IMR-90 (cell line): ENCODE measurements around the gene MBD3L5. TPM values are rescaled to one million over a fixed set of nuclear protein-coding genes. Genes with fewer than 3 reads are reported as not detected.

Experiments
- ATAC-seq: fragments of 200-7000 bp; cut with Tn5 transposase; 2 replicates; pipeline ENCODE4 v1.9.1; 2020; ENCODE audit warnings: low read depth, mild to moderate bottlenecking, moderate library complexity
- BruUV-seq: library from RNA; stranded (reverse); fragments of 400-500 nt; replicated peaks from 2 replicates; lab custom pipeline; 2021; lab: Mats Ljungman, UMichigan
- CTCF ChIA-PET: fragments of 300-600 bp; formaldehyde crosslinking; extraction: SDS; loops from one replicate; lab custom pipeline; 2021; ENCODE audit warnings: antibody characterized with exemption; lab: Yijun Ruan, JAX
- POLR2A ChIA-PET: fragments of 300-600 bp; sonication (Branson Sonifier 250); formaldehyde crosslinking; loops from one replicate; lab custom pipeline; 2022; ENCODE audit warnings: antibody characterized with exemption; ENCODE audit not compliant: unreplicated experiment; lab: Charles Lee
- DNase-seq: peaks from one replicate; pipeline ENCODE4 v3.0.0; 2013
- H2AFZ ChIP-seq: replicated peaks from 2 replicates; pipeline ENCODE3; 2013; ENCODE audit warnings: low read length, mild to moderate bottlenecking; ENCODE audit not compliant: poor library complexity
- H2AK5ac ChIP-seq: 2 replicates; pipeline ENCODE4 v1.6.1; 2013; ENCODE audit warnings: low read depth, low read length, inconsistent platforms
- H2AK9ac ChIP-seq: replicated peaks from 2 replicates; pipeline ENCODE3; 2013; ENCODE audit warnings: mild to moderate bottlenecking, low read depth, low read length, moderate library complexity; ENCODE audit not compliant: poor library complexity
- H2BK120ac ChIP-seq: 2 replicates; pipeline ENCODE4 v1.6.1; 2013; ENCODE audit warnings: low read depth, low read length, inconsistent platforms
- H2BK15ac ChIP-seq: 3 replicates; pipeline ENCODE4 v1.6.1; 2013; ENCODE audit warnings: low read depth, low read length, inconsistent platforms
- H2BK20ac ChIP-seq: 2 replicates; pipeline ENCODE4 v1.6.1; 2013; ENCODE audit warnings: low read depth, mild to moderate bottlenecking, inconsistent platforms, low read length, moderate library complexity
- H2BK5ac ChIP-seq: 2 replicates; pipeline ENCODE4 v1.6.1; 2013; ENCODE audit warnings: mild to moderate bottlenecking, low read depth, low read length, inconsistent platforms; ENCODE audit not compliant: poor library complexity, severe bottlenecking
- H3K14ac ChIP-seq: replicated peaks from 2 replicates; pipeline ENCODE4 v1.6.1; 2013; ENCODE audit warnings: low read depth, low read length, inconsistent platforms
- H3K18ac ChIP-seq: 2 replicates; pipeline ENCODE4 v1.6.1; 2013; ENCODE audit warnings: low read depth, low read length, control low read depth
- H3K23ac ChIP-seq: 2 replicates; pipeline ENCODE4 v1.6.1; 2013; ENCODE audit warnings: low read depth, low read length, inconsistent platforms
- H3K27ac ChIP-seq: 2 replicates; pipeline ENCODE4 v1.5.1; 2013; ENCODE audit warnings: mild to moderate bottlenecking, control low read depth, low read length; ENCODE audit not compliant: insufficient read depth
- H3K27me3 ChIP-seq: 2 replicates; pipeline ENCODE4 v1.6.1; 2013; ENCODE audit warnings: low read length; ENCODE audit not compliant: control insufficient read depth, insufficient read depth
- H3K36me3 ChIP-seq: 2 replicates; pipeline ENCODE4 v1.6.1; 2013; ENCODE audit warnings: low read length, mixed read lengths; ENCODE audit not compliant: control insufficient read depth, insufficient read depth
- H3K4ac ChIP-seq: 2 replicates; pipeline ENCODE4 v1.6.1; 2013; ENCODE audit warnings: low read depth, low read length, inconsistent platforms
- H3K4me1 ChIP-seq: 2 replicates; pipeline ENCODE4 v1.6.1; 2013; ENCODE audit warnings: low read length, mixed read lengths; ENCODE audit not compliant: control insufficient read depth, insufficient read depth
- H3K4me2 ChIP-seq: 2 replicates; pipeline ENCODE4 v1.6.1; 2013; ENCODE audit warnings: low read depth, mild to moderate bottlenecking, control low read depth, low read length, moderate library complexity
- H3K4me3 ChIP-seq: 2 replicates; pipeline ENCODE4 v1.5.1; 2013; ENCODE audit warnings: low read depth, mild to moderate bottlenecking, control low read depth, low read length, moderate library complexity; ENCODE audit not compliant: insufficient read depth
- H3K56ac ChIP-seq: 2 replicates; pipeline ENCODE4 v1.6.1; 2013; ENCODE audit warnings: low read length, inconsistent platforms; ENCODE audit not compliant: insufficient read depth; ENCODE audit errors: extremely low read depth
- H3K79me1 ChIP-seq, 2 experiments: 2 replicates each; pipeline ENCODE4 v1.6.1; 2013; ENCODE audit warnings: low read length in 2 of 2, inconsistent platforms in 1 of 2, low read depth in 1 of 2
- H3K9ac ChIP-seq: 2 replicates; pipeline ENCODE4 v1.6.1; 2013; ENCODE audit warnings: low read depth, low read length, control low read depth
- H3K9me1 ChIP-seq: 2 replicates; pipeline ENCODE4 v1.6.1; 2013; ENCODE audit warnings: low read length, inconsistent platforms; ENCODE audit not compliant: insufficient read depth
- H3K9me3 ChIP-seq: 2 replicates; pipeline ENCODE4 v1.6.1; 2013; ENCODE audit warnings: low read length; ENCODE audit not compliant: control insufficient read depth, insufficient read depth
- H4K20me1 ChIP-seq: 2 replicates; pipeline ENCODE4 v1.6.1; 2013; ENCODE audit warnings: low read length, inconsistent platforms; ENCODE audit not compliant: insufficient read depth
- H4K5ac ChIP-seq: 2 replicates; pipeline ENCODE4 v1.6.1; 2013; ENCODE audit warnings: mild to moderate bottlenecking, low read depth, low read length, control low read depth
- H4K8ac ChIP-seq, 2 experiments: 2 replicates each; pipeline ENCODE4 v1.6.1; 2013; ENCODE audit warnings: low read depth in 2 of 2, low read length in 2 of 2, control low read depth in 1 of 2, inconsistent platforms in 1 of 2
- H4K91ac ChIP-seq: 2 replicates; pipeline ENCODE4 v1.6.1; 2013; ENCODE audit warnings: low read depth, low read length, inconsistent platforms; ENCODE audit not compliant: insufficient read depth
- CTCF ChIP-seq: conservative IDR thresholded peaks from 2 replicates; pipeline ENCODE4 v1.5.1; 2012; ENCODE audit warnings: mild to moderate bottlenecking, low read depth, low read length, improper control_type of control experiment
- RFX5 ChIP-seq: IDR thresholded peaks from 2 replicates; pipeline ENCODE4 v1.8.0; 2012; ENCODE audit warnings: low read depth, mild to moderate bottlenecking, low read length, moderate library complexity
- WGBS, 2 experiments: methylation state at CpG; one replicate each; pipeline versions ENCODE4 v1.1.5 to v1.1.7; 2013; ENCODE audit warnings: missing lambda C conversion rate in 2 of 2; ENCODE audit not compliant: insufficient read length in 1 of 2; ENCODE audit errors: extremely low coverage in 2 of 2; 5-methylcytosine and 5-hydroxymethylcytosine counted together
- dilution Hi-C: fragments of 300-500 bp; cut with HindIII; formaldehyde crosslinking; loops from one replicate; pipeline ENCODE4 v1.14.3; 2018; ENCODE audit warnings: low sequenced_read_pairs; ENCODE audit not compliant: unreplicated experiment
- in situ Hi-C: fragments of 300-500 bp; cut with MboI; formaldehyde crosslinking; loops from 3 replicates; pipeline ENCODE4 v1.14.3; 2019; ENCODE audit warnings: low sequenced_read_pairs, inconsistent platforms, mixed read lengths
- intact Hi-C: fragments of 100-400 bp; cut with micrococcal nuclease; formaldehyde crosslinking; loops from 2 replicates; pipeline ENCODE4 v1.10.0; 2022
- polyA plus RNA-seq, 3 experiments: library from polyadenylated mRNA; depleted of rRNA; stranded (reverse); fragments of >200 nt; gene quantifications; 2 replicates each; pipeline ENCODE4 v1.2.3, GENCODE V29; 2012; ENCODE audit warnings: low replicate concordance in 1 of 3
- total RNA-seq: library from RNA; depleted of rRNA; stranded (reverse); fragments of >200 nt; gene quantifications from 2 replicates; pipeline ENCODE4 v1.2.3, GENCODE V29; 2012

The MBD3L5 gene
- total and polyA plus RNA-seq, 2 of the 4 experiments (the other 2 are of a cell fraction) = not detected

- in situ Hi-C loops = no loop called here
- H3K9me1 ChIP-seq = no peaks in the 10 kb centered on the region
- no peak overlapping the region for H4K91ac ChIP-seq
- H3K79me1 ChIP-seq = no peaks in the 10 kb centered on the region
- H3K4ac ChIP-seq = no peak overlapping the region
- H2BK20ac ChIP-seq = no peak overlapping the region
- no peak overlapping the region for H2AK5ac ChIP-seq
- CTCF ChIA-PET = no interaction called here
- POLR2A ChIA-PET = no interaction called here
- no peak overlapping the region for H3K27ac ChIP-seq
- no peak for TF ChIP-seq RFX5
- no peak for TF ChIP-seq CTCF
- no peak overlapping the region for H2BK120ac ChIP-seq
- H3K36me3 ChIP-seq = no peaks in the 10 kb centered on the region
- H3K4me1 ChIP-seq = no peaks in the 10 kb centered on the region
- H2AK9ac ChIP-seq = no peak overlapping the region
- H2BK5ac ChIP-seq = no peak overlapping the region
- no peak overlapping the region for H3K56ac ChIP-seq
- H4K20me1 ChIP-seq = no peaks in the 10 kb centered on the region
- intact Hi-C loops = no loop called here
- no peak overlapping the region for H3K4me2 ChIP-seq
- ATAC-seq = no peak
- no TSS peak for BruUV-seq
- no peak overlapping the region for H3K9ac ChIP-seq
- DNase-seq = no peak
- no peak overlapping the region for H2BK15ac ChIP-seq
- H2AFZ ChIP-seq = no peak overlapping the region
- WGBS, 2 experiments = 0% methylated on average over 1 of the region's 3 CpGs; no CpG with 5 or more reads in 1 of the 2 experiments
- no peak overlapping the region for H3K23ac ChIP-seq
- H3K14ac ChIP-seq = no peak overlapping the region
- H3K27me3 ChIP-seq = no peaks in the 10 kb centered on the region
- no peak overlapping the region for H3K18ac ChIP-seq
- no peak overlapping the region for H3K4me3 ChIP-seq
- no peak overlapping the region for H4K5ac ChIP-seq
- H3K9me3 ChIP-seq = peaks cover 16% of the 10 kb centered on the region
- dilution Hi-C loops = no loop called here
- H4K8ac ChIP-seq = no peak overlapping the region
Measured at GRCh38 chr19:7000333-7000732, 30.0 kb upstream of the MBD3L5 start.
